GM12875 (cell line): ENCODE measurements around the gene GNAI1.

Source experiments
- H3K4me3 ChIP-seq: one replicate; pipeline ENCODE4 v1.5.1; 2011; ENCODE audit warnings: low read depth, low read length, control low read depth
- CTCF ChIP-seq: IDR thresholded peaks from 2 replicates; pipeline ENCODE4 v1.5.1; 2011; ENCODE audit warnings: low read depth, mild to moderate bottlenecking, control low read depth, inconsistent platforms, low read length, moderate library complexity, borderline replicate concordance; ENCODE audit not compliant: insufficient read depth

Gene GNAI1

GRCh38 chr7:80134536-80135308 is at the start of gene GNAI1:
TSS of gene GNAI1 (plus strand) at chr7:80134831. CDS start at chr7:80135161, 330 bp downstream.
- H3K4me3 ChIP-seq = no peak within 1 kb of the TSS
- TF ChIP-seq CTCF = no peak

- TF ChIP-seq CTCF = no peak
- H3K4me3 ChIP-seq = no peak overlapping the region
Observed at GRCh38 chr7:80087051-80087770, 47.4 kb upstream of the GNAI1 start.

- no peak overlapping the region for H3K4me3 ChIP-seq
- TF ChIP-seq CTCF = no peak
Observed at GRCh38 chr7:80087771-80088170, 46.9 kb upstream of the GNAI1 start.

GRCh38 chr7:80088705-80089104 is 45.9 kb upstream of the GNAI1 start:
- no peak for TF ChIP-seq CTCF
- no peak overlapping the region for H3K4me3 ChIP-seq

- TF ChIP-seq CTCF = no peak
- H3K4me3 ChIP-seq = no peak overlapping the region
Observed at GRCh38 chr7:80089366-80089765, 45.3 kb upstream of the GNAI1 start.

GRCh38 chr7:80093349-80093748 is 41.3 kb upstream of the GNAI1 start:
- no peak for TF ChIP-seq CTCF
- H3K4me3 ChIP-seq = no peak overlapping the region

GRCh38 chr7:80095545-80095944 is 39.1 kb upstream of the GNAI1 start:
- H3K4me3 ChIP-seq = no peak overlapping the region
- TF ChIP-seq CTCF = no peak
